K562 (cell line): ENCODE measurements around the gene MACROD2.

Source experiments
- FOXJ3 ChIP-seq: sonication (generic); formaldehyde crosslinking; IDR thresholded peaks from 2 replicates; pipeline ENCODE4 v1.4.0; 2020; ENCODE audit warnings: mild to moderate bottlenecking, missing genetic modification reagents
- GTF2B ChIP-seq: IDR thresholded peaks from 2 replicates; pipeline ENCODE4 v1.6.1; 2011; ENCODE audit not compliant: insufficient read length; ENCODE audit errors: extremely low read depth
- SMAD3 ChIP-seq: fragments of 450-650 bp; formaldehyde crosslinking; conservative IDR thresholded peaks from 2 replicates; pipeline ENCODE4 v1.4.0; 2020; ENCODE audit warnings: mild to moderate bottlenecking

DNA sequence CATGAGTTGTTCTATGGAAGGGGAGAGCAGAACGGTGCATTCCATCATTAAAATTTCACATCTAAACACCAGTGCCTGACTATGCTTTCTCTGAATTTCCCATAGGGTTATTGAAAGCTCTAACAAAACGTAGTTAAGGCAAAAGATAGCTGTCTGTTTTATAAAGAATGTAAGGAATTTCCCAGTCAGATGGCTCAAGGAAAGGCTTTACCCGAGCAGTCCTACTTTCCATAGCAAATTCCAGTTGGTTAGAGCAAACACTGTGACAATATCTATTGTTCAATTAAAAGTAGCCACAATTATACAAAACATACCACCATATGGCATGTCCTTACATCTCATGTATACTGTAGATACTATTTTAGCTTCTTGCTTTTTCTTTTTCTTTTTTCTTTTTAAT lies 1401.6 kb downstream of the MACROD2 start:
- TF ChIP-seq FOXJ3 (CRISPR knock-in tag): no peak
- no peak for TF ChIP-seq GTF2B
- TF ChIP-seq SMAD3 (CRISPR knock-in tag): no peak
